Testis (tissue), 3 donors: ENCODE data around the gene AGBL1. TPM values are rescaled to one million over a fixed set of nuclear protein-coding genes. Genes with fewer than 3 reads are reported as not detected.

Experiments used
- DNase-seq: peaks from one replicate; pipeline ENCODE4 v3.0.0-alpha.2; 2019
- H3K27ac ChIP-seq, 2 donors: fragments of 200-600 bp; sonication (generic); one replicate each; pipeline ENCODE4 v1.5.1; 2019
- H3K27me3 ChIP-seq: fragments of 200-600 bp; sonication (generic); one replicate; pipeline ENCODE4 v1.5.1; 2019
- H3K36me3 ChIP-seq: fragments of 200-600 bp; sonication (generic); one replicate; pipeline ENCODE4 v1.5.1; 2017; ENCODE audit warnings: low read depth; ENCODE audit errors: missing control alignments
- H3K4me1 ChIP-seq: fragments of 200-600 bp; sonication (generic); one replicate; pipeline ENCODE4 v1.5.1; 2019
- H3K4me3 ChIP-seq, 2 donors: fragments of 200-600 bp; sonication (generic); one replicate each; pipeline ENCODE4 v1.5.1; 2017 to 2019
- H3K9me3 ChIP-seq: fragments of 200-600 bp; sonication (generic); one replicate; pipeline ENCODE4 v1.5.1; 2017
- CTCF ChIP-seq, 3 experiments: fragments of 450-650 bp in 2 of 3; fragments of 200-600 bp in 1 of 3; sonication (generic) in 1 of 3; IDR thresholded peaks; one replicate each; pipeline ENCODE4 v1.5.1; 2016 to 2019; ENCODE audit warnings: antibody characterized with exemption in 3 of 3, mild to moderate bottlenecking in 2 of 3, moderate library complexity in 1 of 3
- POLR2A ChIP-seq: fragments of 450-650 bp; IDR thresholded peaks from one replicate; pipeline ENCODE4 v1.6.1; 2017; ENCODE audit warnings: antibody characterized with exemption, mild to moderate bottlenecking, moderate library complexity
- WGBS, 2 donors: methylation state at CpG; one replicate each; pipeline ENCODE4 v1.1.5; 2018; 5-methylcytosine and 5-hydroxymethylcytosine counted together
- intact Hi-C: fragments of 100-400 bp; cut with DNase I; formaldehyde crosslinking; loops from one replicate; pipeline ENCODE4 v1.15.1; 2023; ENCODE audit warnings: low total_unique reads
- polyA plus RNA-seq: library from polyadenylated mRNA; stranded (reverse); fragments of 350-450 nt; fragmentation: Illumina TruSeq; extraction: RNeasy Lipid Tissue Mini Kit (QIAGEN cat#74804); gene quantifications from one replicate; pipeline ENCODE4 v1.2.3, GENCODE V29; 2014; ENCODE audit warnings: low read depth, low replicate concordance; ENCODE audit not compliant: insufficient read depth
- total RNA-seq, 2 donors: library from RNA; depleted of rRNA; stranded (reverse); fragments of >200 nt; gene quantifications; one replicate each; pipeline ENCODE4 v1.2.3, GENCODE V29; 2016

Gene AGBL1
- total and polyA plus RNA-seq, 3 donors from 2014 or later, result 0.37 to 0.94 (median 0.70) TPM

GRCh38 chr15:86161250-86161649 lies 81.6 kb downstream of the AGBL1 start:
- intact Hi-C loops, result no loop called here

GRCh38 chr15:86162172-86162591 lies 82.5 kb downstream of the AGBL1 start:
- Histone ChIP-seq H3K4me1 (no peaks in the 10 kb centered on the region), H3K4me3 (no peak overlapping the region), H3K9me3 (no peaks in the 10 kb centered on the region), H3K36me3 (no peaks in the 10 kb centered on the region), H3K27me3 (no peaks in the 10 kb centered on the region), H3K27ac (no peak overlapping the region)
- 88 to 94% methylated on average over 2 of the region's 2 CpGs for WGBS, 2 donors
- intact Hi-C loops, result no loop called here
- TF ChIP-seq POLR2A (no peak), CTCF (IDR thresholded peaks at IDR 0.05) (no peak)
- no peak for DNase-seq

More at GRCh38 chr15:86161250-86161649, 81.6 kb downstream of the AGBL1 start:
- no peaks in the 10 kb centered on the region for H3K9me3 ChIP-seq
- no peak overlapping the region for H3K27ac ChIP-seq
- no peaks in the 10 kb centered on the region for H3K4me1 ChIP-seq
- no peak for DNase-seq
- H3K4me3 ChIP-seq, result no peak overlapping the region
- WGBS, 2 donors, result 80 to 81% methylated on average over 5 of the region's 5 CpGs
- TF ChIP-seq POLR2A (no peak), CTCF (IDR thresholded peaks at IDR 0.05) (no peak)
- no peaks in the 10 kb centered on the region for H3K36me3 ChIP-seq
- H3K27me3 ChIP-seq, result no peaks in the 10 kb centered on the region

GRCh38 chr15:86162641-86163040 lies 83.0 kb downstream of the AGBL1 start:
- no peaks in the 10 kb centered on the region for H3K9me3 ChIP-seq
- no peaks in the 10 kb centered on the region for H3K27me3 ChIP-seq
- no peak for DNase-seq
- H3K4me3 ChIP-seq, result no peak overlapping the region
- TF ChIP-seq CTCF (IDR thresholded peaks at IDR 0.05), result no peak
- no peak for TF ChIP-seq POLR2A
- WGBS, 2 donors, result 83 to 88% methylated on average over 2 of the region's 2 CpGs
- H3K27ac ChIP-seq, result no peak overlapping the region
- H3K36me3 ChIP-seq, result no peaks in the 10 kb centered on the region
- H3K4me1 ChIP-seq, result no peaks in the 10 kb centered on the region
- intact Hi-C loops, result no loop called here

GRCh38 chr15:86163816-86164215 lies 84.1 kb downstream of the AGBL1 start:
- intact Hi-C loops, result no loop called here
- no peak overlapping the region for H3K27ac ChIP-seq
- DNase-seq, result no peak
- H3K4me3 ChIP-seq, result no peak overlapping the region
- H3K36me3 ChIP-seq, result no peaks in the 10 kb centered on the region
- 23 to 50% methylated on average over 2 of the region's 2 CpGs for WGBS, 2 donors
- TF ChIP-seq CTCF (IDR thresholded peaks at IDR 0.05), result no peak
- no peak for TF ChIP-seq POLR2A
- H3K27me3 ChIP-seq, result no peaks in the 10 kb centered on the region
- H3K9me3 ChIP-seq, result no peaks in the 10 kb centered on the region
- no peaks in the 10 kb centered on the region for H3K4me1 ChIP-seq

- no peaks in the 10 kb centered on the region for H3K27me3 ChIP-seq
- no peak overlapping the region for H3K27ac ChIP-seq
- intact Hi-C loops, result no loop called here
- no peak for TF ChIP-seq CTCF (IDR thresholded peaks at IDR 0.05)
- TF ChIP-seq POLR2A, result no peak
- H3K4me3 ChIP-seq, result no peak overlapping the region
- WGBS, 2 donors, result 44 to 50% methylated on average over 8 of the region's 8 CpGs
- H3K36me3 ChIP-seq, result no peaks in the 10 kb centered on the region
- no peaks in the 10 kb centered on the region for H3K9me3 ChIP-seq
- no peaks in the 10 kb centered on the region for H3K4me1 ChIP-seq
- no peak for DNase-seq
Measured at GRCh38 chr15:86164232-86164898, 84.7 kb downstream of the AGBL1 start.
